GM10266 (cell line): ENCODE results near the gene MAT2A.

Source experiments
- DNase-seq: peaks from one replicate; pipeline ENCODE4 v3.0.0; 2012; ENCODE audit errors: extremely low spot score
- TF ChIP-seq, protein P1 (sequence below): IDR thresholded peaks from 2 replicates; pipeline ENCODE4 v1.5.1; 2012; ENCODE audit warnings: mild to moderate bottlenecking, low read depth; ENCODE audit not compliant: control insufficient read depth, insufficient read depth; ENCODE audit errors: missing control alignments

The MAT2A gene

DNA sequence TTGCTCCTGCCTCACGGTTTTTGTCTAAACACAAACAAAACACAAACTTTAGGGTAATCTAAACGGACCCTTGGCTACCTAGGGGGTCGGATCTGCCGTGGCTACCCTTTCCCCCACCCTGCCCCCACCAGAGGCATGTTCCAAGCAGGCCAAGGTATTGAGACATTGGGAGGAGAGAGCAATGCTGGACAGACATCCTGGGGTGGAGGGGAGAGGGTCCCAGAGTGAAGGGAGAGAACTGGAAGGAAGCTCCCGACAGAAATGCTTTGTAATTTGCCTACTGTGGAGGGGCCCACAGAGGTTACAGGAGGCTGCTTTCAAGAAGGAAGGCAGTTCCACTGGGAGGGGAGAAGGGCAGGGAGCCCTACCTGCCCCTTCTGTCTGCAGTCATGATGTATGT lies 13.9 kb upstream of the MAT2A start:
- no peak for DNase-seq
- TF ChIP-seq, protein P1, sequence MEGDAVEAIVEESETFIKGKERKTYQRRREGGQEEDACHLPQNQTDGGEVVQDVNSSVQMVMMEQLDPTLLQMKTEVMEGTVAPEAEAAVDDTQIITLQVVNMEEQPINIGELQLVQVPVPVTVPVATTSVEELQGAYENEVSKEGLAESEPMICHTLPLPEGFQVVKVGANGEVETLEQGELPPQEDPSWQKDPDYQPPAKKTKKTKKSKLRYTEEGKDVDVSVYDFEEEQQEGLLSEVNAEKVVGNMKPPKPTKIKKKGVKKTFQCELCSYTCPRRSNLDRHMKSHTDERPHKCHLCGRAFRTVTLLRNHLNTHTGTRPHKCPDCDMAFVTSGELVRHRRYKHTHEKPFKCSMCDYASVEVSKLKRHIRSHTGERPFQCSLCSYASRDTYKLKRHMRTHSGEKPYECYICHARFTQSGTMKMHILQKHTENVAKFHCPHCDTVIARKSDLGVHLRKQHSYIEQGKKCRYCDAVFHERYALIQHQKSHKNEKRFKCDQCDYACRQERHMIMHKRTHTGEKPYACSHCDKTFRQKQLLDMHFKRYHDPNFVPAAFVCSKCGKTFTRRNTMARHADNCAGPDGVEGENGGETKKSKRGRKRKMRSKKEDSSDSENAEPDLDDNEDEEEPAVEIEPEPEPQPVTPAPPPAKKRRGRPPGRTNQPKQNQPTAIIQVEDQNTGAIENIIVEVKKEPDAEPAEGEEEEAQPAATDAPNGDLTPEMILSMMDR: no peak

DNA sequence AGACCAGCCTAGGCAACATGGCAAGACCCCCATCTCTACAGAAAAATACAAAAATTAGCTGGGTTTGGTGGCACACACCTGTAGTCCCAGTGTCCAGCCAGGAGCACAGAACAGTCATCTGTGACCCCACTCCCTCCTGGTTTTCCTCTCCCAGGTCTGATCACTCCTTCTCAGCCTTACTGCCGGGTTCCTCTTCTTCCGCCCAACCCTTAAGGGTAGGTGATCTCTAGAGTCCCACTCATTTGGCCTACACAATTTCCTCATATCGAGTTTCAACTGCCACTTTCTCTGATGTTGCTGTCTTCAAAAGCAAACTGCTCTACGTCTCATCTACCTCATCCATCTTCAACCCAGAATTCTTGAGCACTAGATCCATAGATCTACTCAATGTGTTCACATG lies 13.4 kb upstream of the MAT2A start:
- DNase-seq: no peak
- TF ChIP-seq, protein P1: no peak

DNA sequence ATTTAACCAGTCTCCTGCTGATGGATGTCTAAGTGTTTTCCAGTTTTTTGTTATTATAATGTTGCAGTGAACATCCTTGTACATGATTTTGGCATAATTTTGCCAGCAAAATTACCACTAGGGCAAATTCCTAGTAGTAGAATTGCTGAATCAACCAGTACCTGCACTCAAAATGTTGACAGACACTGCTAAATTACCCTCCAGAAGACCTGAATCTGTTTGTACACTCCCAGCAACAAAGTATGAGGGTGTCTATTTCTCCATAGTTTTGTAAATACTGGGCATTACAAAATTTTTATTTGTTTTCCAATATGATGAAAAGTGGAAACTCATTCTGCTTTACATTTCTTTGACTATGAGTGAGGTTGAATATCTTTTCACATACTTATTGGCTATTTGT lies 11.2 kb upstream of the MAT2A start:
- TF ChIP-seq, protein P1: no peak
- no peak for DNase-seq

DNA sequence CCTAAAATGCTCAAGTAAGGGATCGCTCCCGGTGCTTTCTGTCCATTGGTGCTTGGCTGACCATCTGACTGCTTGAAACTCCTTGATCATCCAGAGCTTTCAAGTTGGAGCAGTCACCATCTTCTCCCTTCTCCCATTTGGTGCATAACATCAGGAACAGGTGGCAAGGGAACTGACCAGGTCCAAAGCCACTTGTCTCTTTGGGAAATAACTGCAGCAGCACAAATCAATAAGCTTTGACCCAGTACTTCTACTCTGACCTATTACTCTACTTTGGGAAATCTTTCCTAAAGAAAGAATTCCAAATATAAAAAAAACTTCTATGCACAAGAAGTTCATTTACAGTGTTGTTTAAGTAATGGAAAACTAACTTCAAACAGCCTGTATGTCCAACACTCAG lies 10.6 kb upstream of the MAT2A start:
- TF ChIP-seq, protein P1: no peak
- no peak for DNase-seq

DNA sequence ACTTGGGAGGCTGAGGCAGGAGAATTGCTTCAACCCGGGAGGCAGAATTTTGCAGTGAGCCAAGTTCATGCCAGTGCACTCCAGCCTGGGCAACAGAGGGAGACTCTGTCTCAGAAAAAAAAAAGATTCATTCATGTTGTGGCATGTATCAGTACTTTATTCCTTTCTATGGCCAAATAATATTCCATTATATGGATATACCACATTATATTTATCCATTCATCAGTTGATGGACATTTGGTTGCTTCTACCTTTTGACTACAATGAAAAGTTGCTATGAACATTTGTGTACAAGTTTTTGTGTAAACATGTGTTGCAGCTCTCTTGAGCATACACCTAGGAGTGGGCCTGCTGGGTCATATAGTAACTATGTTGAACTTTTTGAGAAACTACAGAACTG lies 9.2 kb upstream of the MAT2A start:
- TF ChIP-seq, protein P1: no peak
- DNase-seq: no peak

DNA sequence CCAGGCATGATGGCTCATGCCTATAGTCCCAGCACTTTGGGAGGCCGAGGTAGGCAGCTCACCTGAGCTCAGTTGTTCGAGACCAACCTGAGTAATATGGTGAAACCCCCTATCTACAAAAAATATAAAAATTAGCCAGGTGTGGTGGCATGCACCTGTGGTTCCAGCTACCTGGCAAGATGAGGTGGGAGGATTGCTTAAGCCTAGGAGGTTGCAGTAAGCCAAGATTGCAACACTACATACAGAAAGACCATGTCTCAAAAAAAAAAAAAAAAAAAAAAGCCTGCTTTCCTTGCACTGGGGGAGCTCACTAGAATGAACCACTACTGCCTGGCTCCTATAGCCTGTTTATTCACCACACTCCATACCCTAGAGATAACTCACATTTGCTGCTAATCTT lies 7.4 kb upstream of the MAT2A start:
- DNase-seq: no peak
- TF ChIP-seq, protein P1: no peak

DNA sequence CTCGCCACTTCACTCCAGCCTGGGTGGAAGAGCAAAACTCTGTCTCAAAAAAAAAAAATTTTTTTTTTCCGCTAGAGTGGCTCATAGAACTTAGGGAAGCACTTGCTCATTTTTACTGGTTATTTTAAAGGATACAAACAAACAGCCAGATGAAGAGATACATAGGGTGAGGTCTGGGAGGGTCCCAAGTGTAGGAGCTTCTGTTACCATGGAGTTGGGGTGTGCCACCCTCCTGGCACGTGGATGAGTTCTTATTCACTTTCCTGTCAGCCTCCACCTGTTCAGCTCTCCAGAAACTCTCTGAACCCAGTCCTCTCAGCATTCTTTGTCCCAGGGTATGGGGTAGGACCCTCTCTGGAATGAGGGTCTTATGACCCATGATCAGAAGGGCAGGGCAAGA lies 4.9 kb upstream of the MAT2A start:
- TF ChIP-seq, protein P1: no peak
- no peak for DNase-seq

DNA sequence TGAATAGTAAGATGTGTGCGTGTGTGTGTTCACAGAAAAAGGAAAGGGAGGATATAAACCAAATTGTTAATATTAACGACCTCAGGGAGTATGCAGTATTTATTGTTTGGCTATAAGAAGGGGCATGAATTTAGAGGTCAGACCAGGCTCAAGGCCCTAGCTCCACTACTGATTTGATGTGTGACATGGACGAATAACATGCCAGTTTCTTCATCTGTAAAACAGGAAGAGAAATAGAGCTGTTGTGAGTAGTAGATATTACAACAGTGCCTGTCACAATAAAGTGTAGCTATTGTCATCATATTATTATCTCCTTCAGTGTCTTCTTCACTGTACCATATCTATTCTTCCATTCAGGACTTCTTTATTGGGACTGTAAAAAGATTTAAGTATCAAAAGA lies 4.1 kb upstream of the MAT2A start:
- TF ChIP-seq, protein P1: no peak
- no peak for DNase-seq
